Measurements from ENCODE around the gene SDC3. TPM values are rescaled to one million over a fixed set of nuclear protein-coding genes. Genes with fewer than 3 reads are reported as not detected.

SDC3 gene
- total and polyA plus RNA-seq, 2 of the 8 experiments (the other 6 are each of a cell fraction or from before 2014, with no cell fraction given): 7.0 to 27.0 TPM

DNA sequence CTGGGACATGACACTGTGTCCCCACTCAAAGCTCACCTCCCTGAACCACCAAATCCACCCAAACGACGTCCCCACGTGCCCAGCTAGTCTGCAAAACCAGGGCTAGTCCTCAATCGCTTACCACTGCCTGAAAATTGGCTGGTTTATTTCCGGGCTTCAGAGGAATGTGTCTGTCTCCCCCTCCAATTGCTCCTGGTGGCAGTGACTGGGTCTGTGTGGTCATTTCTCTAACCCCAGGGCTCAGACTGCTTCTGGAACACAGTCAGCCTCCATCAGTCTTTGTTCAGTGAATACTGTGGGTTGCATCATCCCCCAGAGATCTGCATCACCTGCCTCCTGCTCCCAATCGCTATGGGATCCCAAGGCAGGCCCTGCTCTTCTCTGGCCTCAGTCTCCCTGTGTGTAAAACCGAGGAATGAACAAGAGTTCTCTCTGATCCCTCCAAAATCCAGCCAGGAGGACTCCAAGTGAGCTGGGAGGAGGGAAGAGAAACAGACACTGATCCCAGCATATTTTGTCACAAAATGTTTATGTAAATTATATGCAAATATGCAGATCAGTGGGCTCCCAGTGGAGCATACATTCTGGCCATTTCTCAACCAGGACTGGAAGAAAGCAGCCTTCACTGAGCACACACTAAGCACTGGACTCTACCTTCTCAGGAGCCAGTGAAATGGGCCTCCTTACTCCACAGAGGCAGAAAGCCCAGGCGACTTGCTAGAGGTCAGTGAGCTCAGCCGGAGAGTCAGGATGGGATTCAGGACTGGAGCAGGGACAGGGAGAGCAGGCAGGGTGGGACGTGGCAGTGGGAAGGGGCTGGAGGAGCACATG lies 20.9 kb downstream of the SDC3 start:
- peak overlapping the region; percentile 87 for H2BK5ac ChIP-seq (ENCODE audit: low read depth, low read length)
- peaks cover 2% of the 10 kb centered on the region; the same call in 1 of the 2 replicates for H3K79me1 ChIP-seq (ENCODE audit: low read depth, low read length)
- no peak overlapping the region for H4K8ac ChIP-seq (ENCODE audit: extremely low read depth, insufficient read depth, low read length)
- TF ChIP-seq POLR2A (IDR thresholded peaks at IDR 0.05; ENCODE audit: control extremely low read depth in 1 of 2, low read depth in 2 of 2, low read length in 2 of 2): no peak
- peak; percentile 63 for TF ChIP-seq CEBPB (IDR thresholded peaks at IDR 0.05; ENCODE audit: low read depth, low read length)
- peak; percentile 47; the same call in 1 of the 2 replicates for TF ChIP-seq JUND (IDR thresholded peaks at IDR 0.05; ENCODE audit: low read length)
- peak overlapping the region; percentile 88; the same call in 1 of the 2 replicates for H2AK5ac ChIP-seq (ENCODE audit: low read depth, low read length)
- no peaks in the 10 kb centered on the region for H3K36me3 ChIP-seq (ENCODE audit: control insufficient read depth in 2 of 4, insufficient read depth in 4 of 4, low read length in 3 of 4)
- H3K14ac ChIP-seq (ENCODE audit: insufficient read length): no peak overlapping the region
- H4K91ac ChIP-seq (replicated peaks; ENCODE audit: insufficient read length, low read length): peak overlapping the region; percentile 13
- peak; percentile 7 for FAIRE-seq
- peak overlapping the region; percentile 43; the same call in 1 of the 2 replicates for H3K18ac ChIP-seq (ENCODE audit: extremely low read depth, low read length)
- H4K5ac ChIP-seq (ENCODE audit: insufficient read length, low read depth, low read length): no peak overlapping the region
- peaks cover 9 to 29% (median 18%) of the 10 kb centered on the region in 4 experiments for H3K4me1 ChIP-seq (replicated peaks in 1 of 4; ENCODE audit: control insufficient read depth in 3 of 4, insufficient read depth in 4 of 4, low read length in 3 of 4)
- no peak overlapping the region for H3K23ac ChIP-seq (ENCODE audit: insufficient read length)
- no peaks in the 10 kb centered on the region for H3K9me3 ChIP-seq (ENCODE audit: insufficient read depth in 2 of 2, low read depth in 1 of 2, low read length in 1 of 2)
- POLR2A ChIA-PET (ENCODE audit: partially characterized antibody): interaction anchor here (0.8 to 2.3 kb wide), 8 partner anchors 8 to 71 kb away, joined by 3 to 8 read pairs (median 3); no protein-coding TSS in a partner anchor
- H3K56ac ChIP-seq (replicated peaks; ENCODE audit: insufficient read length, low read depth, low read length): no peak overlapping the region
- no peak overlapping the region for H3K9ac ChIP-seq (replicated peaks in 1 of 4; ENCODE audit: extremely low read depth in 1 of 4, low read depth in 3 of 4, low read length in 3 of 4)
- no peaks in the 10 kb centered on the region for H3K23me2 ChIP-seq (ENCODE audit: low read depth, low read length)
- H3K27me3 ChIP-seq (replicated peaks in 1 of 4; ENCODE audit: control insufficient read depth in 3 of 4, extremely low read depth in 1 of 4, insufficient read depth in 3 of 4, low read length in 3 of 4): no peaks in the 10 kb centered on the region; a peak in 1 of 7 replicates
- H2BK12ac ChIP-seq (ENCODE audit: low read depth, low read length): peak overlapping the region; percentile 96
- CTCF ChIA-PET (ENCODE audit: partially characterized antibody): interaction anchor here (0.6 to 3.5 kb wide), 12 partner anchors 8 to 168 kb away, joined by 3 to 20 read pairs (median 5); no protein-coding TSS in a partner anchor
- H3K4me3 ChIP-seq (ENCODE audit: extremely low read depth in 1 of 4, insufficient read depth in 2 of 4, low read depth in 3 of 4, low read length in 4 of 4): no peak overlapping the region
- H4K20me1 ChIP-seq (replicated peaks in 1 of 2; ENCODE audit: control insufficient read depth in 1 of 2, insufficient read depth in 2 of 2, low read length in 2 of 2): peaks cover 4 to 12% of the 10 kb centered on the region in 2 experiments
- peak overlapping the region; percentile 16 for H3K4ac ChIP-seq (replicated peaks; ENCODE audit: insufficient read length, low read depth, low read length)
- peak overlapping the region; percentile 38; the same call in 1 of the 2 replicates for H2BK20ac ChIP-seq (ENCODE audit: low read length)
- no peak overlapping the region; a peak in 1 of 4 replicates for H3K4me2 ChIP-seq (ENCODE audit: insufficient read depth in 1 of 2, low read depth in 2 of 2, low read length in 2 of 2)
- H2BK120ac ChIP-seq (replicated peaks; ENCODE audit: low read depth, low read length): no peak overlapping the region
- WGBS, 2 experiments (ENCODE audit: extremely low coverage in 1 of 2, insufficient coverage in 1 of 2, insufficient read length in 1 of 2, insufficient replicate concordance in 2 of 2, low coverage in 1 of 2, low lambda C conversion rate in 2 of 2, missing lambda C conversion rate in 1 of 2): 84% methylated on average over 10 of the region's 10 CpGs; no CpG with 5 or more reads in 1 of the 2 experiments
- no peak overlapping the region for H2AFZ ChIP-seq (ENCODE audit: low read length)
- H3K79me2 ChIP-seq (ENCODE audit: control insufficient read depth in 1 of 2, insufficient read depth in 2 of 2, low read length in 2 of 2): no peaks in the 10 kb centered on the region
- DNase-seq (ENCODE audit: low read depth in 1 of 2, low spot score in 2 of 2): no peak
- peak overlapping the region; percentile 1; the same call in 1 of the 2 replicates for H3K27ac ChIP-seq (ENCODE audit: low read depth, low read length)
- 0 out of 2 replicates have a peak overlapping the region, but pooled peaks have one; percentile 55 for H2BK15ac ChIP-seq (ENCODE audit: low read length)
